KMS-11 (cell line): ENCODE results near the gene CAV3.
"Not testable (repeated sequence)": the region's sequence is repeated elsewhere in the genome, so short reads cannot be mapped to it uniquely, and the experiment has no call there.

Experiments used
- H2AFZ ChIP-seq: fragments of 200-600 bp; sonication (generic); 2 replicates; pipeline ENCODE4 v1.6.1; 2016; ENCODE audit warnings: antibody characterized with exemption, mixed run types, low read depth
- H3K27ac ChIP-seq: fragments of 200-600 bp; sonication (generic); 2 replicates; pipeline ENCODE4 v1.6.1; 2016; ENCODE audit warnings: mild to moderate bottlenecking, mixed run types
- H3K27me3 ChIP-seq: fragments of 200-600 bp; sonication (generic); 2 replicates; pipeline ENCODE4 v1.6.1; 2017; ENCODE audit warnings: mild to moderate bottlenecking, low read depth, mixed run types, moderate library complexity; ENCODE audit not compliant: insufficient read depth
- H3K36me3 ChIP-seq: fragments of 200-600 bp; sonication (generic); 2 replicates; pipeline ENCODE4 v1.6.1; 2017; ENCODE audit warnings: mild to moderate bottlenecking, mixed run types; ENCODE audit not compliant: insufficient read depth
- H3K4me1 ChIP-seq: fragments of 200-600 bp; sonication (generic); 2 replicates; pipeline ENCODE4 v1.6.1; 2016; ENCODE audit warnings: mild to moderate bottlenecking, low read depth, mixed run types; ENCODE audit not compliant: poor library complexity, severe bottlenecking
- H3K4me2 ChIP-seq: fragments of 200-600 bp; sonication (generic); 2 replicates; pipeline ENCODE4 v1.7.0; 2016; ENCODE audit warnings: mild to moderate bottlenecking, mixed run types
- H3K4me3 ChIP-seq: fragments of 200-600 bp; sonication (generic); IDR thresholded peaks from 2 replicates; pipeline ENCODE4 v1.6.1; 2017; ENCODE audit warnings: low read depth, low read length, mixed read lengths; ENCODE audit not compliant: insufficient read depth
- H3K79me2 ChIP-seq: fragments of 200-600 bp; sonication (generic); 2 replicates; pipeline ENCODE4 v1.6.1; 2016; ENCODE audit warnings: low read depth, mixed run types; ENCODE audit not compliant: insufficient read depth
- H3K9ac ChIP-seq: fragments of 200-600 bp; sonication (generic); 2 replicates; pipeline ENCODE4 v1.6.1; 2016; ENCODE audit warnings: mild to moderate bottlenecking, mixed run types
- H4K20me1 ChIP-seq: fragments of 200-600 bp; sonication (generic); 2 replicates; pipeline ENCODE4 v1.6.1; 2016; ENCODE audit warnings: mild to moderate bottlenecking, mixed run types; ENCODE audit not compliant: insufficient read depth
- TF ChIP-seq, protein P1 (sequence below): fragments of 200-600 bp; sonication (generic); conservative IDR thresholded peaks from 2 replicates; pipeline ENCODE4 v1.6.1; 2017; ENCODE audit warnings: low read depth, mild to moderate bottlenecking, antibody characterized with exemption, low read length, moderate library complexity, mixed read lengths

Gene CAV3

DNA sequence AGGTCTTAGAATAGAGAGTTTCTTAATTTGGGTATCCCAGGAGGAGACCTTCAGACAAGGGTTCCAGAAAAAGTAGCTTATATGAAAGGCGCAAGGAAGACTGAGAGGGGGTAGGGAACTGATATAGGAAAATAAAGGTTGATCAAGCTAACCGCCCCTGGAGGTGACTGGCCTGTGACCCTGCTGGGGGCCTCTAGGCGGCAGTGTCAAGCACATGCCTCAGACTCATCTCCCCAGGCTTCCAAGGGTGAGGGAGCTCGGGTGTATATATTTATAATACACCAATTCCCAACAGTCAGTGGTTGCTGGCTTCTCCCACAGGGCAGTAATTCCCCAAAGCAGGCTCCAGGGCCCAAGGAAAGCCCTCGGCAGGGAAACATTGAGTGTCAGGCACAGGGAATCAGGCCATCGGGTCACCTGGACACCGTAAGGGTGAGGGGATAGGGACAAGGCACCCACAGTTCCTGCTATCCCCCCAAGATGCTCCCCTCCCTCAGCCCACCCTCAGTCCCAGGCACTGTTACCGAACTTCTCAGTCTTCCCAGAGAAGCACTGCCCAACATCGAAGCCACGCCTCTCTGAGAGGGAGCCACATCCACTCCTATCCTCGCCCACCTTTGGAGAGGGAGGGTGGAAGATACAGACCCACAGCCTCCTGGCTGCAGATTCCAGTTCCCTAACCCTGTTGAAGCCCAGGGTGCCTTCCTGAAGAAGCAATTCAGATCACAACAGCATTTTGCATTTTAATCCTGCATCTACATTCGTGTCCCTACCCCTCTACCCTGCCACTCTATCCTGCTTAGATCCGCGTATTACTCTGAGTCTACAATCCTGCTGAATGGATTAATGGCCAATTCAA, 19.5 kb upstream of the CAV3 start:
- Histone ChIP-seq H3K27ac (no peak overlapping the region), H3K4me3 (no peak overlapping the region), H4K20me1 (no peaks in the 10 kb centered on the region), H2AFZ (no peak overlapping the region), H3K79me2 (no peaks in the 10 kb centered on the region), H3K4me1 (peaks cover 39% of the 10 kb centered on the region), H3K4me2 (no peak overlapping the region), H3K27me3 (no peaks in the 10 kb centered on the region), H3K9ac (no peak overlapping the region), H3K36me3 (no peaks in the 10 kb centered on the region)
- TF ChIP-seq, protein P1, sequence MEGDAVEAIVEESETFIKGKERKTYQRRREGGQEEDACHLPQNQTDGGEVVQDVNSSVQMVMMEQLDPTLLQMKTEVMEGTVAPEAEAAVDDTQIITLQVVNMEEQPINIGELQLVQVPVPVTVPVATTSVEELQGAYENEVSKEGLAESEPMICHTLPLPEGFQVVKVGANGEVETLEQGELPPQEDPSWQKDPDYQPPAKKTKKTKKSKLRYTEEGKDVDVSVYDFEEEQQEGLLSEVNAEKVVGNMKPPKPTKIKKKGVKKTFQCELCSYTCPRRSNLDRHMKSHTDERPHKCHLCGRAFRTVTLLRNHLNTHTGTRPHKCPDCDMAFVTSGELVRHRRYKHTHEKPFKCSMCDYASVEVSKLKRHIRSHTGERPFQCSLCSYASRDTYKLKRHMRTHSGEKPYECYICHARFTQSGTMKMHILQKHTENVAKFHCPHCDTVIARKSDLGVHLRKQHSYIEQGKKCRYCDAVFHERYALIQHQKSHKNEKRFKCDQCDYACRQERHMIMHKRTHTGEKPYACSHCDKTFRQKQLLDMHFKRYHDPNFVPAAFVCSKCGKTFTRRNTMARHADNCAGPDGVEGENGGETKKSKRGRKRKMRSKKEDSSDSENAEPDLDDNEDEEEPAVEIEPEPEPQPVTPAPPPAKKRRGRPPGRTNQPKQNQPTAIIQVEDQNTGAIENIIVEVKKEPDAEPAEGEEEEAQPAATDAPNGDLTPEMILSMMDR: no peak

DNA sequence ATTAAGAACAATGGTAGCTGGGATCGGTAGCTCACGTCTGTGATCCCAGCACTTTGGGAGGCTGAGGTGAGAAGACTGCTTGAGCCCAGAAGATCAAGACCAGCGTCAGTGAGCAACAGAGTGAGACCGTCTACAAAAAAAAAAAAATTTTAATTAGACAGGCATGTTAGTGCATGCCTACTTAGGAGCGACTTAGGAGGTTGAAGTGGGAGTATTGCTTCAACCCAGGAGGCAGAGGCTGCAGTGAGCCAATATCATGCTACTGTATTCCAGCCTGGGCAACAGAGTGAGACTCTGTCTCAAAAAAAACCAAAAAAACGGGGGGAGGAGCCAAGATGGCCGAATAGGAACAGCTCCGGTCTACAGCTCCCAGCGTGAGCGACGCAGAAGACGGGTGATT, 17.8 kb upstream of the CAV3 start:
- not testable (repeated sequence) for H3K4me2 ChIP-seq, H3K36me3 ChIP-seq, H3K79me2 ChIP-seq, H3K9ac ChIP-seq, H2AFZ ChIP-seq, H3K27ac ChIP-seq, H3K27me3 ChIP-seq, H4K20me1 ChIP-seq, H3K4me3 ChIP-seq
- peaks cover 39% of the 10 kb centered on the region for H3K4me1 ChIP-seq

DNA sequence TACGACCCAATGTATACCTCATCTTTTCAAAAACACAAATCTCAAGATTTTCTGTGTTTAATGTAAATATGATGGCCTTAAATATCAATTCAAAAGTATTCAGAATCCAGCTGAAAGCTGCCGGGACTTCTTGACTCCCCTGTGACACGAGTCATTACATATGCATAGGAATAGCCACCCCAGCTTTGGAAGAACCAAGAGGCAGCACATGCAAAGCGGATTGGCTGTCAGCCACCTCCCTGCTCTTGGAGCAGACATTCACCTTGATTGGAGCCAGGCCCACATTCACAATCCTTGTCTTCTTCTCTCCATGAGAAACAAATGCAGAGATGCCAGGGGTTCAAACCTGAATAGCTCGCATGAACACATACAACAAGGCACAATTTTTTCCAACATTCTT, 10.8 kb upstream of the CAV3 start:
- TF ChIP-seq, protein P1: no peak
- H3K27ac ChIP-seq: no peak overlapping the region
- no peaks in the 10 kb centered on the region for H4K20me1 ChIP-seq

DNA sequence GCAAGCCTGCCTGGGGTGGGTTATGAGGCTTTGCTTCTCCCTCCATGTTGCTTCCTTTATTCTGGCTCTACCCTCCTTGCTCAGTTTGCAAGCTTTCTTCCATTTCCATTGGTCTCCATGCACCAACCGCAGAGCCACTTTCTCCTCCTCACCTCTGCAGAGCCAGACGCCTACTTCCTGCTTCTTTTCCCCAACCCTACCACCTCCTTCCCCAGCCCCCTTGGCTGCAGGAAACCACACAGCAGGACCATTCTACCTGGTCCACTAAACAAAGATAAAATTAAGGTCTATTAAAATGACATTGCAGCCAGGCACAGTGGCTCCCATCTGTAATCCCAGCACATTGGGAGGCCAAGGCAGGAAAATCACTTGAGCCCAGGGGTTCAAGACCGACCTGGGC, 10.0 kb upstream of the CAV3 start:
- no peaks in the 10 kb centered on the region for H3K4me1 ChIP-seq
- no peak overlapping the region for H3K4me3 ChIP-seq
- TF ChIP-seq, protein P1: no peak
- no peak overlapping the region for H3K4me2 ChIP-seq
- H3K27me3 ChIP-seq: no peaks in the 10 kb centered on the region
- no peak overlapping the region for H3K27ac ChIP-seq
- no peaks in the 10 kb centered on the region for H4K20me1 ChIP-seq
- no peak overlapping the region for H2AFZ ChIP-seq
- H3K9ac ChIP-seq: no peak overlapping the region
- no peaks in the 10 kb centered on the region for H3K79me2 ChIP-seq
- no peaks in the 10 kb centered on the region for H3K36me3 ChIP-seq

More for the DNA sequence above, 10.8 kb upstream of the CAV3 start:
- no peak overlapping the region for H2AFZ ChIP-seq
- H3K9ac ChIP-seq: no peak overlapping the region
- H3K4me1 ChIP-seq: no peaks in the 10 kb centered on the region
- no peaks in the 10 kb centered on the region for H3K36me3 ChIP-seq
- no peaks in the 10 kb centered on the region for H3K79me2 ChIP-seq
- no peaks in the 10 kb centered on the region for H3K27me3 ChIP-seq
- no peak overlapping the region for H3K4me3 ChIP-seq
- no peak overlapping the region for H3K4me2 ChIP-seq

DNA sequence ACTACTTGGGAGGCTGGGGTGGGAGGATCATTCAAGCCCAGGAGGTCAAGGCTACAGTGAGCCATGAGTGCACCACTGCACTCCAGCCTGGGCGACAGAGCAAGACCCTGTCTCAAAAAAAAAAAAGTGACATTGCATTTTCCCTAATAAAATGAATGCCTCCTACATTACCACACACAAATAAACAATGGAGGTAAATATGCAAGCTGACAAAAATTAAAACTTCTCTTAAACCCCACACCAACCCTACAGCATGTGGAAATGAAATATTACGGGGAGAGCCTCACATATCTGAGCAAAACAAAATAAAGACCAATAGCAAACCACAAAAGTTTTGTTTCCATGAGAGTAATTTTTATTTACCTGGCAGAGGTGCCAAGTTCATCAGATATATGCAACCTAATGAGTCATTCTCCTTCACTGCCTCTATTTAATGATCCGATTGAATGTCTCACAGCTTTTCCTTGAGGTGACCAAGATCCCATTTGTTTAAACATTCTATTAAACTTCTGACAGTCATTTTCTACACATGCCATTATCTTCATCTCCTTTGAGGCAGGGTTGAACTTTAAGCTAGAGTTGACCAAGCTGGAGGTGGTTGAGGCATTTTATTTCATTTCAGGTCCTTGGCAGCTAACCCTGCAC, 9.4 kb upstream of the CAV3 start:
- Histone ChIP-seq H3K4me2 (no peak overlapping the region), H4K20me1 (no peaks in the 10 kb centered on the region), H3K79me2 (no peaks in the 10 kb centered on the region), H3K27me3 (no peaks in the 10 kb centered on the region), H3K4me1 (no peaks in the 10 kb centered on the region), H3K9ac (no peak overlapping the region), H3K36me3 (no peaks in the 10 kb centered on the region), H2AFZ (no peak overlapping the region), H3K27ac (no peak overlapping the region), H3K4me3 (no peak overlapping the region)
- TF ChIP-seq, protein P1: no peak
